Measurements from ENCODE around the gene HBP1. TPM values are rescaled to one million over a fixed set of nuclear protein-coding genes. Genes with fewer than 3 reads are reported as not detected.
"Not testable (repeated sequence)": the region's sequence is repeated elsewhere in the genome, so short reads cannot be mapped to it uniquely, and the experiment has no call there.

HBP1 gene
- total RNA-seq, 2 experiments from 2014 or later, result 9.3 to 18.1 TPM

DNA sequence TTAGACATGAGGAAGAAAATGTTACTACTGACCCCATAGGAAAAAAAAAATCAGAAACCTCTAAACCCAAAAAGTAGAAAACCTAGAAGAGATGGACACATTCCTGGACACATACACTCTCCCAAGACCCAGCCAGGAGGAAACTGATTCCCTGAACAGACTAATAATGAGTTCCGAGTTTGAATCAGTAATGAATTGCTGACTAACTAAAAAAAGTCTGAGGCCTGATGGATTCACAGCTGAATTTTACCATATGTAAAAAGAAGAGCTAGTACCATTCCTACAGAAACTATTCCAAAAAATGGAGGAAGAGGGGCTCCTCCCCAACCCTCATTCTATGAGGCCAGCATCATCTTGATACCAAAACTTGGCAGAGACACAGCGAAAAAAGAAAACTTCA, 75.8 kb downstream of the HBP1 start:
- Histone ChIP-seq H3K79me2 (ENCODE audit: insufficient read depth, low read depth, low read length) (no peaks in the 10 kb centered on the region), H3K36me3 (ENCODE audit: insufficient read depth, low read length) (no peaks in the 10 kb centered on the region; the same call in 1 of the 2 replicates), H2AFZ (ENCODE audit: low read length) (no peak overlapping the region), H3K9me2 (ENCODE audit: insufficient read depth, low read length) (no peaks in the 10 kb centered on the region), H3K27ac (ENCODE audit: low read depth, low read length, poor library complexity, severe bottlenecking) (no peak overlapping the region), H3K4me1 (ENCODE audit: insufficient read depth, low read length, poor library complexity, severe bottlenecking) (no peaks in the 10 kb centered on the region), H3K4me3 (ENCODE audit: low read depth, low read length, poor library complexity, severe bottlenecking) (no peak overlapping the region), H3K9me3 (ENCODE audit: low read length) (no peaks in the 10 kb centered on the region), H3K4me2 (ENCODE audit: low read length) (no peak overlapping the region), H4K20me1 (ENCODE audit: insufficient read depth, low read length) (no peaks in the 10 kb centered on the region)
- CTCF ChIA-PET (ENCODE audit: unreplicated experiment), result no interaction called here
- TF ChIP-seq EZH2phosphoT487 (IDR thresholded peaks at IDR 0.05; ENCODE audit: borderline replicate concordance, low read depth, low read length), result no peak
- TF ChIP-seq, protein P1, sequence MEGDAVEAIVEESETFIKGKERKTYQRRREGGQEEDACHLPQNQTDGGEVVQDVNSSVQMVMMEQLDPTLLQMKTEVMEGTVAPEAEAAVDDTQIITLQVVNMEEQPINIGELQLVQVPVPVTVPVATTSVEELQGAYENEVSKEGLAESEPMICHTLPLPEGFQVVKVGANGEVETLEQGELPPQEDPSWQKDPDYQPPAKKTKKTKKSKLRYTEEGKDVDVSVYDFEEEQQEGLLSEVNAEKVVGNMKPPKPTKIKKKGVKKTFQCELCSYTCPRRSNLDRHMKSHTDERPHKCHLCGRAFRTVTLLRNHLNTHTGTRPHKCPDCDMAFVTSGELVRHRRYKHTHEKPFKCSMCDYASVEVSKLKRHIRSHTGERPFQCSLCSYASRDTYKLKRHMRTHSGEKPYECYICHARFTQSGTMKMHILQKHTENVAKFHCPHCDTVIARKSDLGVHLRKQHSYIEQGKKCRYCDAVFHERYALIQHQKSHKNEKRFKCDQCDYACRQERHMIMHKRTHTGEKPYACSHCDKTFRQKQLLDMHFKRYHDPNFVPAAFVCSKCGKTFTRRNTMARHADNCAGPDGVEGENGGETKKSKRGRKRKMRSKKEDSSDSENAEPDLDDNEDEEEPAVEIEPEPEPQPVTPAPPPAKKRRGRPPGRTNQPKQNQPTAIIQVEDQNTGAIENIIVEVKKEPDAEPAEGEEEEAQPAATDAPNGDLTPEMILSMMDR (conservative IDR thresholded peaks at IDR 0.05; ENCODE audit: low read length), result no peak
- DNase-seq (ENCODE audit: low spot score), result no peak
- intact Hi-C loops (cut with micrococcal nuclease; ENCODE audit: unreplicated experiment), result no loop called here
- no TSS peak for BruUV-seq (replicated peaks)
- POLR2A ChIA-PET, result interaction anchor here (0.7 to 1.5 kb wide), 5 partner anchors 9 to 1665 kb away, joined by 3 to 5 read pairs (median 3); no protein-coding TSS in a partner anchor

DNA sequence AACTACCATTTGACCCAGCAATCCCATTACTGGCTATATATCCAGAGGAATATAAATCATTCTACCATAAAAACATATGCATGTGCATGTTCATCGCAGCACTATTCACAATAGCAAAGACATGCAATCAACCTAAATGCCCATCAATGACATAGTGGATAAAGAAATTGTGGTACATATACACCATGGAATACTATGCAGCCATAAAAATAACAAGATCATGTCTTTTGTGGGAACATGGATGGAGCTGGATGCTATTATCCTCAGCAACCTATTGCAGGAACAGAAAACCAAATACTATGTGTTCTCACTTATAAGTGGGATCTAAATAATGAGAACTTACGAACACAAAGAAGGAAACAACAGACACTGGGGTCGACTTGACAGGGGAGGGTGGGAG, 78.0 kb downstream of the HBP1 start:
- H3K79me2 ChIP-seq (ENCODE audit: insufficient read depth, low read depth, low read length); BruUV-seq (replicated peaks); H3K4me3 ChIP-seq (ENCODE audit: low read depth, low read length, poor library complexity, severe bottlenecking); DNase-seq (ENCODE audit: low spot score); H3K9me3 ChIP-seq (ENCODE audit: low read length); H2AFZ ChIP-seq (ENCODE audit: low read length); H3K4me1 ChIP-seq (ENCODE audit: insufficient read depth, low read length, poor library complexity, severe bottlenecking); H4K20me1 ChIP-seq (ENCODE audit: insufficient read depth, low read length); CTCF ChIA-PET (ENCODE audit: unreplicated experiment); POLR2A ChIA-PET; H3K36me3 ChIP-seq (ENCODE audit: insufficient read depth, low read length); H3K27ac ChIP-seq (ENCODE audit: low read depth, low read length, poor library complexity, severe bottlenecking); intact Hi-C loops (cut with micrococcal nuclease; ENCODE audit: unreplicated experiment); H3K4me2 ChIP-seq (ENCODE audit: low read length); H3K9me2 ChIP-seq (ENCODE audit: insufficient read depth, low read length): not testable (repeated sequence)

DNA sequence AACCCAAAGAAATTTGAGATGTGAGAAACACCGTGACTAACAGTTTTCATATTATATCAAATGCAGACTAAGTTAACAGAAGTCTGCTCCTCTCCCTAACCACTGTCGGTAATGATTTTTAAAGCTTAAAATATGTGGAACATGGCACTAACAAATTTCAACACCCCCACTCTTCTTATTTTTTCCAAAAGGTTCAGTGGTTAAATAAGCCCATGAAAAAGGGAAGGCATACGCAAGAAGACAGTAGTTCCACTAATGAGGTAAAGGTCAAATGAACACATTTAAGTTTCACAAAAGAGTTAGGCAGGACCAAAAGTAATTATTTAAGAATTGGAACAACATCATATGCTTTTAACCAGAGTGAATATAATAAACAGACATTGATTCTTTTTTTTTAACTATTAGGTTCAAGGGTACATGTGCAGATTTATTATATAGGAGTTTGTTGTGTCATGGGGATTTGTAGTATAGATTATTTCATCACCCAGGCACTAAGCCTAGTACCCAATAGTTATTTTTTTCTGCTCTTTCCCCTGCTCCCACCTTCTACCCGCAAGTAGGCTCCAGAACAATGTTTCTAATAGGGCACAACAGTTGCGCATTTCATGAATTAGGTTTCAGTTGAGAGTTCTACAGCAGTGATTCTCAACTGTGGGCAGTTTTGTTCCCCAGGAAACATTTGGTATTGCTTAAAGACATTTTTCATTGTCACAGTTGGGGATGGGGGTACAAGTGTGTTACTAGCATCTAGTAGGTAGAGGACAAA, 79.9 kb downstream of the HBP1 start:
- DNase-seq (ENCODE audit: low spot score), result no peak
- no TSS peak for BruUV-seq (replicated peaks)
- H3K79me2 ChIP-seq (ENCODE audit: insufficient read depth, low read depth, low read length), result no peaks in the 10 kb centered on the region
- H2AFZ ChIP-seq (ENCODE audit: low read length), result no peak overlapping the region
- H3K4me2 ChIP-seq (ENCODE audit: low read length), result no peak overlapping the region
- H3K4me3 ChIP-seq (ENCODE audit: low read depth, low read length, poor library complexity, severe bottlenecking), result no peak overlapping the region
- POLR2A ChIA-PET, result no interaction called here
- H3K4me1 ChIP-seq (ENCODE audit: insufficient read depth, low read length, poor library complexity, severe bottlenecking), result no peaks in the 10 kb centered on the region
- intact Hi-C loops (cut with micrococcal nuclease; ENCODE audit: unreplicated experiment), result no loop called here
- H3K36me3 ChIP-seq (ENCODE audit: insufficient read depth, low read length), result no peaks in the 10 kb centered on the region; the same call in 1 of the 2 replicates
- H3K27ac ChIP-seq (ENCODE audit: low read depth, low read length, poor library complexity, severe bottlenecking), result no peak overlapping the region
- H3K9me3 ChIP-seq (ENCODE audit: low read length), result no peaks in the 10 kb centered on the region
- no peaks in the 10 kb centered on the region for H3K9me2 ChIP-seq (ENCODE audit: insufficient read depth, low read length)
- CTCF ChIA-PET (ENCODE audit: unreplicated experiment), result no interaction called here
- no peaks in the 10 kb centered on the region for H4K20me1 ChIP-seq (ENCODE audit: insufficient read depth, low read length)
- no peak for TF ChIP-seq EZH2phosphoT487 (IDR thresholded peaks at IDR 0.05; ENCODE audit: borderline replicate concordance, low read depth, low read length)
- TF ChIP-seq, protein P1 (conservative IDR thresholded peaks at IDR 0.05; ENCODE audit: low read length), result no peak

Data from OCI-LY7 (cell line).